Measurements from ENCODE around the gene BEST3.

BEST3 gene

DNA sequence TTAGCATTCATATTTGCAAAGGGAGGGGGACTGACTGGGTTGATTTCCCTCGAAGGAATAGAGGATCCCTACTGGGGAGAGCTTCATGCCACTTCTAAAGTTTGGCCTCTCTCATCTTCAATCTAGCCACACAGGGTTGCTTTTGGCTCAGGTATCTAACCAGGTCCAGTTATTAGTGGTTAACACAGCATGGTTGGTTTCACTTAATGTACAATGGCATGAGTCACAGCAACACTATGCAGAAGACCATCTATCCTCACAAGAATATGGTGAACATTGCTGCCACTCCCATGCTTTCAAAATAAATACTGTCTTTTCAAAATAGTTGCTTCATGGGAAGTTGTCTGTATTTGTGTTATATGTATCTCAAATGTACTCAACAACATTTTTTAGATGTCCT lies 33.0 kb upstream of the BEST3 start:
- CTCF ChIA-PET: no interaction called here
- TF ChIP-seq, protein P1, sequence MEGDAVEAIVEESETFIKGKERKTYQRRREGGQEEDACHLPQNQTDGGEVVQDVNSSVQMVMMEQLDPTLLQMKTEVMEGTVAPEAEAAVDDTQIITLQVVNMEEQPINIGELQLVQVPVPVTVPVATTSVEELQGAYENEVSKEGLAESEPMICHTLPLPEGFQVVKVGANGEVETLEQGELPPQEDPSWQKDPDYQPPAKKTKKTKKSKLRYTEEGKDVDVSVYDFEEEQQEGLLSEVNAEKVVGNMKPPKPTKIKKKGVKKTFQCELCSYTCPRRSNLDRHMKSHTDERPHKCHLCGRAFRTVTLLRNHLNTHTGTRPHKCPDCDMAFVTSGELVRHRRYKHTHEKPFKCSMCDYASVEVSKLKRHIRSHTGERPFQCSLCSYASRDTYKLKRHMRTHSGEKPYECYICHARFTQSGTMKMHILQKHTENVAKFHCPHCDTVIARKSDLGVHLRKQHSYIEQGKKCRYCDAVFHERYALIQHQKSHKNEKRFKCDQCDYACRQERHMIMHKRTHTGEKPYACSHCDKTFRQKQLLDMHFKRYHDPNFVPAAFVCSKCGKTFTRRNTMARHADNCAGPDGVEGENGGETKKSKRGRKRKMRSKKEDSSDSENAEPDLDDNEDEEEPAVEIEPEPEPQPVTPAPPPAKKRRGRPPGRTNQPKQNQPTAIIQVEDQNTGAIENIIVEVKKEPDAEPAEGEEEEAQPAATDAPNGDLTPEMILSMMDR (IDR thresholded peaks at IDR 0.05; ENCODE audit: control extremely low read depth, extremely low read depth, low read depth, missing control alignments): no peak
- DNase-seq (ENCODE audit: extremely low spot score): no peak
- POLR2A ChIA-PET: no interaction called here

DNA sequence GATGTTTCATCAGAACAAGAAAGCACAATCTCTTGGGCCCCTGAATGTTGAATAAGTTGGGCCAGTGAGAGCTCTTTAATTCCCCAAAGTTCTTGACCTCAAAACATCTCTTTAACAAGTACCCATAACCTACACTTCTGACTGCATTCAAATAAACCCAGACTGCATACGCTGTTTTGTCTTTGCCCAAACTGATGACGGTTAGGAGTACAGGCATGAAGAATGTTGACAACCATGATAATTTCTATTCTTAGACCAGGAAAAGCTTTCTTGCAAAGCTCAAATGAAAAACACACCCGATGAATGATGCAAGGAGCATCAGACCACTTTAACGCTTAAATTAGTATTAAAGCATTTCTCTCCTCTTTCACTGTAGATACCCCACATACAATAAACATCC lies 27.8 kb upstream of the BEST3 start:
- TF ChIP-seq, protein P1 (IDR thresholded peaks at IDR 0.05; ENCODE audit: control extremely low read depth, extremely low read depth, low read depth, missing control alignments): no peak
- POLR2A ChIA-PET: no interaction called here
- DNase-seq (ENCODE audit: extremely low spot score): no peak
- CTCF ChIA-PET: no interaction called here

DNA sequence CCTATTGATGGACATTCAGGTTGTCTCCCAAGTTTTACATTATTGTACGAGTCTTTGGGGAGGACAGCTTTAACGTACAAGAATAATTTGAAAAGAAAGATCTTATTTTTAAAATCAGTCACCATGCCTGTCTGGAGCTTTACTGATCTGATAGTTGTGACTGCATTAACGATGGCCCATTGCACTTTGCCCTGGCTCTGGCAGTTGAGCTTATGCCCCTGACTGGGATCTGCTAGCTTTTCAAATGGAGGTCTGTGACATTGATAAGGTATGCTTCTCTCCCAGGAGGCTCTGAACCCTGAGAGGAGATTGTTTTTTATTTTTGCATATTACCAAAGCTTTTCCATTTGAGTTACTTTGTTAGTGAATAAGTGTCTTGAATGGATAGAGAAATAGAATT lies 21.6 kb upstream of the BEST3 start:
- CTCF ChIA-PET: interaction anchor here (1.4 to 2.3 kb wide), 3 partner anchors 11 to 25 kb away, joined by 3 to 8 read pairs (median 3); no protein-coding TSS in a partner anchor
- no peak for DNase-seq (ENCODE audit: extremely low spot score)
- TF ChIP-seq, protein P1 (IDR thresholded peaks at IDR 0.05; ENCODE audit: control extremely low read depth, extremely low read depth, low read depth, missing control alignments): no peak

DNA sequence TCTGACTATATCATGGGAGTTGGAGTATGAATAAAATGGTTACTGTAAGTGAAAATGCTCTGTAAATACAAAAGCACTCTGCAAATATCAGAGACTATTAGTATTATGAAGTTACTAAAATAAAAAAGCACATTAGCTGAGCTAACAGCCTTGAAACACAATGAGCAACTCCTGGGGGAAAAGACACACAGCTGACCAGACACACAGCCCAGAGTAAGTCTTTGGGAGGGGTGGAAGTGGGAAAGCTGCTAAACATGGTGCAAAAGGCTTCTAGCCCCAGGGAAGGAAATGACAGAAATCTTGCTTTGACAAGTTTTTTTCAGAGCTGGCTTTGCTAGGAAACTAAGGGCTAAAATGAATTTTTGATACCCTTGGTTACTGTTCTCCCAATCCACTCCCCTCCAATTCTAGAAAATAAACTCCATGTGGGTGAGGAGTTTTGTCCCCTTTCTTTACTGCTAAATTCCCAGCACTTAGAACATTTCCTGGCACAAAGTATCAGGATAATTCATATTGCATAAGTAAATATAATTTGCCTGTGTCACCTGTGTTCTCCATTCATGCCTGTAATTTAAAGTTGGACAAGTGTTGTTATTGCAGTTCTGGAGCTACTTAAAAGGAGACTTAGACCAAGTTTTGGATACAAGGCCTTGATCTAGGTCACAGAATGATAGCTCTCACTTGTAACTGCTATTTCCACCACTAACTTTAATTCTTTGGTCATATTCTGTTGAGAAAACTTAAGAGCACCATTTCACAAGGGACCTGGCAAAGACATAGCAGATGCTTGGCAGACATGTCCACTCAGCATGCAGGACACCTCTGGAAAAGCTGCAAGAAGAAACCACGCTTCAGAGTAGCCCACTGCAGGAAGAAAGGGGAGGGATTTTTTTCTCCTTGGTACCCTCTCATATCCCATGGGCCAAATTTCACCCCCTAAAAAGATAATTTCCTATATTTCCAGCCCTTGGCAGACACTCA lies 20.5 kb upstream of the BEST3 start:
- TF ChIP-seq, protein P1 (IDR thresholded peaks at IDR 0.05; ENCODE audit: control extremely low read depth, extremely low read depth, low read depth, missing control alignments): no peak
- DNase-seq (ENCODE audit: extremely low spot score): no peak
- POLR2A ChIA-PET: no interaction called here
- CTCF ChIA-PET: interaction anchor here (1.3 to 2.3 kb wide), 5 partner anchors 10 to 29 kb away, joined by 3 to 8 read pairs (median 3); no protein-coding TSS in a partner anchor

More for the DNA sequence above, 21.6 kb upstream of the BEST3 start:
- POLR2A ChIA-PET: no interaction called here

DNA sequence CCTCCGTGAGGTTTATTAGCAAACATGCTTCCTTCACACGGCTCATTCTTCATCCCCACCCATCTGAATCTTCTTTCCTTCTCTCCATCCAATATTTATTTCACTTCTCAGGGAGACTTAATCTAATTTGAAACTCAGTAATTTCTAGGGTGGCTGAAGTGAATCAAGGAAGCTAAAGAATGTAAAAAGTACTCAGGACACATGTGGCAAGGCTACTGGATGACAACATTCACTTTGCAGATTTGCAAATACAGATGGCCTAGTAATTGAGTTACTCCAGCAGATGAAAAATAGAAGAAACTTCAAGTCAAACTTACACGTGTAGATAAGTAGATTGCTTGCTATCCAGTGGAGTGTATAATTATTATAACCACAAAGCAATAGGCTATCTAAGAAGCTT lies 15.4 kb upstream of the BEST3 start:
- ChIA-PET POLR2A (no interaction called here), CTCF (no interaction called here)
- DNase-seq (ENCODE audit: extremely low spot score): no peak
- TF ChIP-seq, protein P1 (IDR thresholded peaks at IDR 0.05; ENCODE audit: control extremely low read depth, extremely low read depth, low read depth, missing control alignments): no peak

DNA sequence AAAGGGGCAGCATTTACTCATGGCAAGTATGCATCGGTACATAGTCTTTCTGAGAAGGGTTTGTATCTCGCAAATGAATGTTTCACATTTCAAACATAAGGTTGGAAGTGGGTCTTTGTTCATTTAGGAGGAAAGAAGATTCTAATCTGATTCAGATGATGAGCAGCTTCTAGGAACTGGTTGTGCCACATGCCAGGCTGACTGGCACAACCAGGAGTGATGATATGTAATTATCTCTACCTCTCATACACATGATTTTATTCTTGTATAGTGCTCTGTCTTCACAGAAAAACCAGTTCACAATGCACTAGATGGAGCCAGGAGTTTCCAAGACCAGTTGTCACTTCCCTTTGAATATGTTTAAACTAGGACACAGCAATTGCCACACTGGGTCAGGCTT lies 13.7 kb upstream of the BEST3 start:
- ChIA-PET CTCF (no interaction called here), POLR2A (no interaction called here)
- TF ChIP-seq, protein P1 (IDR thresholded peaks at IDR 0.05; ENCODE audit: control extremely low read depth, extremely low read depth, low read depth, missing control alignments): no peak
- no peak for DNase-seq (ENCODE audit: extremely low spot score)

Measured in GM10248 (cell line).